Occipital lobe (tissue), 2 donors: ENCODE data around the gene SLC38A1. TPM values are rescaled to one million over a fixed set of nuclear protein-coding genes. Genes with fewer than 3 reads are reported as not detected.
"Not testable (repeated sequence)": the region's sequence is repeated elsewhere in the genome, so short reads cannot be mapped to it uniquely, and the experiment has no call there.

Experiments used
- DNase-seq: peaks from one replicate; lab custom pipeline; 2025; lab: John Stamatoyannopoulos, UW
- total RNA-seq: library from RNA; depleted of rRNA; stranded (reverse); fragments of >200 nt; gene quantifications from one replicate; pipeline ENCODE4 v1.2.3, GENCODE V29; 2014

SLC38A1 gene
- 310 TPM for total RNA-seq

- peak; percentile 81 for DNase-seq
Observed at GRCh38 chr12:46268583-46269428, at the start of gene SLC38A1. Gene SLC38A1, minus strand, starts transcription at chr12:46269043. Its CDS starts 29,243 bp downstream, at chr12:46239800.

DNA sequence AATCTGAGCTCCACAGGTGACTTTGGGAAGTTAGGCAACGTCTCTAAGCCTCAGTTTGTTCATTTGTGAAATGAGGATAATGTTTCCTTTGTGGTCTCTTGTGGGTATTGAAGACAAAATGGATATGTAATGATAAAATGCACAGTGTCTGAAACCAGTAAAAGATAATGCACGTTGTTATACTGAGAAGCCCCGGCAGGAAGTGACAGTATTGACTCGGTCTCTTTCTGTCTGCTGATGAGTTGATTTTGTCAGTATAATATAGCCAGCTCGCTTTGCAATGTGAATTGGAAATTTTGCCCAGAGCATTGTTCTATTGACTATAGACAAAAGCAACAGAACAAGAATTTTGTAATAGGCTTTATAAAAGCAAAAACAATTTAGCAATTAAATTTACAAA lies 49.2 kb upstream of the SLC38A1 start:
- DNase-seq: no peak

DNA sequence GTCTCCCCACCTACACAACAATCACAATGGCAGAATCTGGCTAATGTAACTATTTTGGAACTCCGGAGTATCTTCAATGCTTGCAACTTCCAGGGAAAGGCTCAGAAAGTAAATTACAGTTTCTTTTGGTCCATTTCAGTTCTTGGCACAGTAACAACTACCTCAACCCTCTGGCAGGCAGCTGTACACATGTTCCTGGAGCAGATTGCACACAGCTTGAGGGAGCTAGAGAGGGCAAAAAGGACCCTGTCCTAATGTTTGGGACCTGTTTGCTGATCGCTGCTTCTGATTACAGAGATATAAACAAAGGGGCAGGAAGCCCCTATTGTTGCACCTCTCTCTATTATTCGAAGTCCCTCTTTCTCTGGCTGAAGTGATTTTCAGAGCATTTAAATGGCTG lies 35.2 kb upstream of the SLC38A1 start:
- no peak for DNase-seq

- no peak for DNase-seq
Observed at GRCh38 chr12:46303039-46303666, 34.3 kb upstream of the SLC38A1 start.

- no peak for DNase-seq
Observed at GRCh38 chr12:46300910-46301309, 32.1 kb upstream of the SLC38A1 start.

DNA sequence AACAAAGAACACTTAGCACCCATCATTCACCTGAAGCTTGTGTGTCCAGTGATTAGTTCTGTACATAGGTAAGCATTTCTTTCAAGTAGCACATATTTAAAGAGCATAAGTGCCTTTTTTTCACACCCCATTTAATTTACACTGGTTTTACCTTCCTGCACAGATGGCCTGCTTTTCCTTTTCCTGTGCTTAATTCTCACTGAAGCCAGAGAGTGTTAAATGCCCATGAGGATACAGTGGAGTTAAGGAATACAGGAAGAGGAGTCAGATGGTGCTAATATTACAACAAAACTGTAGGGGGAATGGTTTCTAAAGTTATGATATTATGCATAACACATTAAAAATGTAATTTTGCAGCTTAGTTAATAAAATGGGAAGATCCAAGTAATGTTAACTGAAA lies 31.0 kb upstream of the SLC38A1 start:
- no peak for DNase-seq

DNA sequence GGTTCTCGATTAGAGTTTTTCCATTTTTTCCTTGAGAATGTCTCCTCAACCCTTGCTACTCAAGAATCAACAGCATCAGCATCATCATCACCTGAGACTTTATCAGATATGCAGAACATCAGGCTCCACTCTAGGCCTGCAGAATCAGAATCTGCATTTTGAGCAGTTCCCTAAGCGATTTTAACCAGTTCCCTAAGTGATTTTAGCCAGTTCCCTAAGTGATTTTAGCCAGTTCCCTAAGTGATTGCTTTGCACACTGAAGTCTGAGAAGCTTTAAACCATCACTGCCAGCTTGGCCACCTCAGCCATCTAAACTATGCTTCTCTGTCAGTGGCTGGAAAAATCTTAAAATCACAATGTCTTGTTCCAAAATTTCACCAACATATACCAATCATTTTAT lies 29.4 kb upstream of the SLC38A1 start:
- no peak for DNase-seq

- DNase-seq: no peak
Observed at GRCh38 chr12:46296822-46297221, 28.0 kb upstream of the SLC38A1 start.

GRCh38 chr12:46292754-46293402 lies 24.0 kb upstream of the SLC38A1 start:
- DNase-seq: no peak

GRCh38 chr12:46291953-46292352 lies 23.1 kb upstream of the SLC38A1 start:
- not testable (repeated sequence) for DNase-seq

- not testable (repeated sequence) for DNase-seq
Observed at GRCh38 chr12:46285177-46285576, 16.3 kb upstream of the SLC38A1 start.

DNA sequence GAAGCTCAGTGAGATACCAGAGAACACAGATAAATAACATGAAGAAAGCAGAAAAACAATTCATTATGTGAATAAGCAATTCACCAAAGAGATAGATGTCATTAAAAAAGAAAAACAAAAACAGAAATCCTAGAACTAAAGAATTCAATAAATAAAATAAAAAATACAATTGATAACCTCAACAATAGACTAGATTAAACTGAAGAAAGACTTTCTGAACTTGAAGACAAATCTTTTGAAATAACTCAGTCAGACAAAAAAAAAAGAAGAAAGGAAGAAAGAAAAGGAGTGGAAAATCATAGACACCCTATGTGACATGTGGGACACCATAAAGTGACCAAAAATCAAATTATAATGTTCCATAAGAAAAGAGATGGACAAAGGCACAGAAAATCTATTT lies 14.0 kb upstream of the SLC38A1 start:
- DNase-seq: no peak

GRCh38 chr12:46276756-46277155 lies 7.9 kb upstream of the SLC38A1 start:
- DNase-seq: no peak

- no peak for DNase-seq
Observed at GRCh38 chr12:46271863-46272262, 3.0 kb upstream of the SLC38A1 start.

- no peak for DNase-seq
Observed at GRCh38 chr12:46269429-46270241, 792 bp upstream of the SLC38A1 start.

GRCh38 chr12:46267825-46268582 lies 839 bp downstream of the SLC38A1 start:
- DNase-seq: peak; percentile 35

- no peak for DNase-seq
Observed at GRCh38 chr12:46267575-46267824, 1.3 kb downstream of the SLC38A1 start.

- peak; percentile 27 for DNase-seq
Observed at GRCh38 chr12:46266869-46267574, 1.8 kb downstream of the SLC38A1 start.

DNA sequence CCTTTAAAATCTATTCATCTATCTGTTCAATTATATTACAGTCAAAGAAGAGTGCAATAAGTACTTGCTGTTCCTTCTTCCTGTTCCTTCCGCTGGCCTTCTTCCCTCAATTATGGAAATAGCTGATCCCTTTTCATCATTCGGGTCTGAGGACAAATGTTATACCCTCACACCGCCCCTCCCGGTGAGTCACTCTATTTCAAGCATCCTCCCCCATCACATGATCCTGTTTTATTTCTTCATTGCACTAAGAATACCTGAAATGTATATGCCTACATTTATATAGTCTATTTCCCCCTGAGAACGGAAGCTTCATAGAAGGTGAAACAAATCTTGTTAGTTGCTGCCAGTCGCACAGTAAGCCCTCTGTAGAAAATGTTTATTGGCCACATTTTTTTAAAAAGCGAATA lies 2.5 kb downstream of the SLC38A1 start:
- no peak for DNase-seq

DNA sequence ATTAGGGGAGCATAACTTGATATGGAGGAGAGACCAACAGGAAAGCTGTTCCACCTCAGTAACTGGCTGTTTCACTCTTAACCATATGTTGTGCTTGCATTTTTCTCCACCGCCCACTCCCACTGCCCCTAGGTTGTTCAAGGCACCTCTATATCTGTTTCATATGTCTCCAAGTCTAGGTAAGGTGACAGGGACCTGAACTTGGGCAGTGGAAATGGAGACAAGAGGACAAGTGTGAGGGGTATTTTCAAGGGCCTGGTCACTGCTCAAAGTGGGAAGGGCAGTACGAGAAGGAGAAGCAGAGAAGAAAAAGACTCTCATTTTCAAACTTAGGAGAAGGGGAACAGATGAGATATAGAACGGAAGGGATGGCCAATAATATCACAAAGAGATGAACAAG lies 3.1 kb downstream of the SLC38A1 start:
- no peak for DNase-seq
